Measurements from ENCODE around the gene BCOR. TPM values are rescaled to one million over a fixed set of nuclear protein-coding genes. Genes with fewer than 3 reads are reported as not detected.

Gene BCOR
- total and polyA plus RNA-seq, 9 of the 15 experiments (the other 6 are each of a cell fraction or from before 2014, with no cell fraction given), result 27.5 to 113 (median 37.6) TPM

- TF ChIP-seq, protein P1, sequence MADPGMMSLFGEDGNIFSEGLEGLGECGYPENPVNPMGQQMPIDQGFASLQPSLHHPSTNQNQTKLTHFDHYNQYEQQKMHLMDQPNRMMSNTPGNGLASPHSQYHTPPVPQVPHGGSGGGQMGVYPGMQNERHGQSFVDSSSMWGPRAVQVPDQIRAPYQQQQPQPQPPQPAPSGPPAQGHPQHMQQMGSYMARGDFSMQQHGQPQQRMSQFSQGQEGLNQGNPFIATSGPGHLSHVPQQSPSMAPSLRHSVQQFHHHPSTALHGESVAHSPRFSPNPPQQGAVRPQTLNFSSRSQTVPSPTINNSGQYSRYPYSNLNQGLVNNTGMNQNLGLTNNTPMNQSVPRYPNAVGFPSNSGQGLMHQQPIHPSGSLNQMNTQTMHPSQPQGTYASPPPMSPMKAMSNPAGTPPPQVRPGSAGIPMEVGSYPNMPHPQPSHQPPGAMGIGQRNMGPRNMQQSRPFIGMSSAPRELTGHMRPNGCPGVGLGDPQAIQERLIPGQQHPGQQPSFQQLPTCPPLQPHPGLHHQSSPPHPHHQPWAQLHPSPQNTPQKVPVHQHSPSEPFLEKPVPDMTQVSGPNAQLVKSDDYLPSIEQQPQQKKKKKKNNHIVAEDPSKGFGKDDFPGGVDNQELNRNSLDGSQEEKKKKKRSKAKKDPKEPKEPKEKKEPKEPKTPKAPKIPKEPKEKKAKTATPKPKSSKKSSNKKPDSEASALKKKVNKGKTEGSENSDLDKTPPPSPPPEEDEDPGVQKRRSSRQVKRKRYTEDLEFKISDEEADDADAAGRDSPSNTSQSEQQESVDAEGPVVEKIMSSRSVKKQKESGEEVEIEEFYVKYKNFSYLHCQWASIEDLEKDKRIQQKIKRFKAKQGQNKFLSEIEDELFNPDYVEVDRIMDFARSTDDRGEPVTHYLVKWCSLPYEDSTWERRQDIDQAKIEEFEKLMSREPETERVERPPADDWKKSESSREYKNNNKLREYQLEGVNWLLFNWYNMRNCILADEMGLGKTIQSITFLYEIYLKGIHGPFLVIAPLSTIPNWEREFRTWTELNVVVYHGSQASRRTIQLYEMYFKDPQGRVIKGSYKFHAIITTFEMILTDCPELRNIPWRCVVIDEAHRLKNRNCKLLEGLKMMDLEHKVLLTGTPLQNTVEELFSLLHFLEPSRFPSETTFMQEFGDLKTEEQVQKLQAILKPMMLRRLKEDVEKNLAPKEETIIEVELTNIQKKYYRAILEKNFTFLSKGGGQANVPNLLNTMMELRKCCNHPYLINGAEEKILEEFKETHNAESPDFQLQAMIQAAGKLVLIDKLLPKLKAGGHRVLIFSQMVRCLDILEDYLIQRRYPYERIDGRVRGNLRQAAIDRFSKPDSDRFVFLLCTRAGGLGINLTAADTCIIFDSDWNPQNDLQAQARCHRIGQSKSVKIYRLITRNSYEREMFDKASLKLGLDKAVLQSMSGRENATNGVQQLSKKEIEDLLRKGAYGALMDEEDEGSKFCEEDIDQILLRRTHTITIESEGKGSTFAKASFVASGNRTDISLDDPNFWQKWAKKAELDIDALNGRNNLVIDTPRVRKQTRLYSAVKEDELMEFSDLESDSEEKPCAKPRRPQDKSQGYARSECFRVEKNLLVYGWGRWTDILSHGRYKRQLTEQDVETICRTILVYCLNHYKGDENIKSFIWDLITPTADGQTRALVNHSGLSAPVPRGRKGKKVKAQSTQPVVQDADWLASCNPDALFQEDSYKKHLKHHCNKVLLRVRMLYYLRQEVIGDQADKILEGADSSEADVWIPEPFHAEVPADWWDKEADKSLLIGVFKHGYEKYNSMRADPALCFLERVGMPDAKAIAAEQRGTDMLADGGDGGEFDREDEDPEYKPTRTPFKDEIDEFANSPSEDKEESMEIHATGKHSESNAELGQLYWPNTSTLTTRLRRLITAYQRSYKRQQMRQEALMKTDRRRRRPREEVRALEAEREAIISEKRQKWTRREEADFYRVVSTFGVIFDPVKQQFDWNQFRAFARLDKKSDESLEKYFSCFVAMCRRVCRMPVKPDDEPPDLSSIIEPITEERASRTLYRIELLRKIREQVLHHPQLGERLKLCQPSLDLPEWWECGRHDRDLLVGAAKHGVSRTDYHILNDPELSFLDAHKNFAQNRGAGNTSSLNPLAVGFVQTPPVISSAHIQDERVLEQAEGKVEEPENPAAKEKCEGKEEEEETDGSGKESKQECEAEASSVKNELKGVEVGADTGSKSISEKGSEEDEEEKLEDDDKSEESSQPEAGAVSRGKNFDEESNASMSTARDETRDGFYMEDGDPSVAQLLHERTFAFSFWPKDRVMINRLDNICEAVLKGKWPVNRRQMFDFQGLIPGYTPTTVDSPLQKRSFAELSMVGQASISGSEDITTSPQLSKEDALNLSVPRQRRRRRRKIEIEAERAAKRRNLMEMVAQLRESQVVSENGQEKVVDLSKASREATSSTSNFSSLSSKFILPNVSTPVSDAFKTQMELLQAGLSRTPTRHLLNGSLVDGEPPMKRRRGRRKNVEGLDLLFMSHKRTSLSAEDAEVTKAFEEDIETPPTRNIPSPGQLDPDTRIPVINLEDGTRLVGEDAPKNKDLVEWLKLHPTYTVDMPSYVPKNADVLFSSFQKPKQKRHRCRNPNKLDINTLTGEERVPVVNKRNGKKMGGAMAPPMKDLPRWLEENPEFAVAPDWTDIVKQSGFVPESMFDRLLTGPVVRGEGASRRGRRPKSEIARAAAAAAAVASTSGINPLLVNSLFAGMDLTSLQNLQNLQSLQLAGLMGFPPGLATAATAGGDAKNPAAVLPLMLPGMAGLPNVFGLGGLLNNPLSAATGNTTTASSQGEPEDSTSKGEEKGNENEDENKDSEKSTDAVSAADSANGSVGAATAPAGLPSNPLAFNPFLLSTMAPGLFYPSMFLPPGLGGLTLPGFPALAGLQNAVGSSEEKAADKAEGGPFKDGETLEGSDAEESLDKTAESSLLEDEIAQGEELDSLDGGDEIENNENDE (IDR thresholded peaks at IDR 0.05; ENCODE audit: low read depth, low read length), result no peak
- TF ChIP-seq ZNF764 (CRISPR knock-in tag; IDR thresholded peaks at IDR 0.05; ENCODE audit: low read depth) (no peak), DIDO1 (tag; IDR thresholded peaks at IDR 0.05; ENCODE audit: low read depth) (no peak), ELF2 (CRISPR knock-in tag; IDR thresholded peaks at IDR 0.05) (no peak), POLR3A (IDR thresholded peaks at IDR 0.05; ENCODE audit: borderline replicate concordance, extremely low read depth, insufficient read depth, insufficient read length) (no peak), PHB2 (IDR thresholded peaks at IDR 0.05; ENCODE audit: low read depth) (no peak)
Measured at GRCh38 chrX:40011322-40012038, 86.3 kb downstream of the BCOR start (continued).
